A549 (cell line): Measurements from ENCODE around the gene LGALS9C. TPM values are rescaled to one million over a fixed set of nuclear protein-coding genes. Genes with fewer than 3 reads are reported as not detected.
"Not testable (repeated sequence)": the region's sequence is repeated elsewhere in the genome, so short reads cannot be mapped to it uniquely, and the experiment has no call there.

Source experiments
- ATAC-seq, 2 experiments: fragments of 200-7000 bp in 1 of 2; fragments of >200 bp in 1 of 2; cut with Nextera tagmentation in 1 of 2; cut with Tn5 transposase in 1 of 2; 3 replicates each; pipeline versions ENCODE4 v1.8.0 to v1.9.1; 2018 to 2020; ENCODE audit warnings: mild to moderate bottlenecking in 1 of 2, moderate library complexity in 1 of 2
- CTCF ChIA-PET: fragments of 300-600 bp; sonication (Branson Sonifier 250); formaldehyde crosslinking; extraction: SDS; loops from one replicate; lab custom pipeline; 2021; ENCODE audit warnings: antibody characterized with exemption, inconsistent platforms; lab: Yijun Ruan, JAX
- POLR2A ChIA-PET: fragments of 350-600 bp; formaldehyde crosslinking; extraction: SDS; loops from one replicate; lab custom pipeline; 2021; ENCODE audit warnings: antibody characterized with exemption, inconsistent platforms; lab: Yijun Ruan, JAX
- DNase-seq, 2 experiments: peaks; one replicate each; pipeline versions ENCODE4 v3.0.0 to v3.0.0-alpha.2; 2011 to 2016; ENCODE audit warnings: low read depth in 1 of 2, low spot score in 1 of 2
- FAIRE-seq: peaks from 2 replicates; lab custom pipeline; 2011; peaks lifted over from hg19 to GRCh38; lab: Jason Lieb, UNC
- H3K27ac ChIP-seq, 2 experiments: fragments of >200 bp; sonication (Bioruptor Twin); formaldehyde crosslinking; 3 replicates each; pipeline ENCODE4 v1.5.1; 2016 to 2017
- H3K4me1 ChIP-seq: fragments of >200 bp; sonication (Bioruptor Twin); formaldehyde crosslinking; 3 replicates; pipeline ENCODE4 v1.6.1; 2016
- H3K4me2 ChIP-seq: fragments of >200 bp; sonication (Bioruptor Twin); formaldehyde crosslinking; 3 replicates; pipeline ENCODE4 v1.6.1; 2016
- H3K4me3 ChIP-seq: fragments of >200 bp; sonication (Bioruptor Twin); formaldehyde crosslinking; 3 replicates; pipeline ENCODE4 v1.5.1; 2016
- H3K9me3 ChIP-seq: fragments of >200 bp; sonication (Bioruptor Twin); formaldehyde crosslinking; 3 replicates; pipeline ENCODE4 v1.6.1; 2016
- WGBS: methylation state at CpG from one replicate; pipeline ENCODE4 v1.1.6; 2017; ENCODE audit errors: missing lambda C conversion rate; 5-methylcytosine and 5-hydroxymethylcytosine counted together
- polyA plus RNA-seq, 4 experiments: library from polyadenylated mRNA; depleted of rRNA in 3 of 4; stranded (reverse); fragments of >200 nt; fragmentation: RNase III in 1 of 4; extraction: RNeasy Plus Mini Kit Qiagen cat#74134 plus additional on column Dnase treatment in 1 of 4; gene quantifications; 2 replicates in 3 of 4; 3 replicates in 1 of 4; pipeline ENCODE4 v1.2.3, GENCODE V29; 2011 to 2017
- small RNA-seq, 6 experiments: library from RNA; depleted of rRNA; stranded (forward); fragments of <200 nt; gene quantifications; one replicate each; pipeline ENCODE3, GENCODE V24; 2012

Gene LGALS9C
- polyA plus RNA-seq, 2 of the 4 experiments (the other 2 are of a cell fraction) = not detected

DNA sequence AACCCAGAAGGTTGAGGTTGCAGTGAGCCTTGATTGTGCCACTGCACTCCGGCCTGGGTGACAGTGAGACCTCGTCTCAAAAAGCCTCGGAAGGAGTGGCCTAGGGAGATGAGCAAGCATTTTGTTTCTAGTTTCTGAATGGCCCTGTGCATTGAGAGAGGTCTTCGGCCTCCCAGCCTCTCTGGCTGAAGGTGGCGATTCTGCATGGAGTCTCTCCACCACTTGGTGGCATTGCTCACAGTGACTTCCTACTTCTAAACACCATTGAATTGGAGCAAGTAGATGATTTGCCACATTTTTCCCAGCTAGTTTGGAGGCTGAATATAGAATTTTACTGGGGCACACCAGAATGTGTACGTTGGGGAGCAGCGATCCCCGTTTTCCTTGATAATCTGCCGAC lies 48.4 kb downstream of the LGALS9C start:
- H3K4me2 ChIP-seq, H3K4me3 ChIP-seq, H3K27ac ChIP-seq, FAIRE-seq, DNase-seq, H3K9me3 ChIP-seq, CTCF ChIA-PET, POLR2A ChIA-PET, H3K4me1 ChIP-seq: not testable (repeated sequence)
- WGBS = 78% methylated on average over 6 of the region's 9 CpGs
- peak; percentile 65 to 74; a peak in 4 of 6 replicates for ATAC-seq

- WGBS = 77% methylated on average over 11 of the region's 12 CpGs
These were observed 49.7 kb downstream of the LGALS9C start for GRCh38 chr17:18526168-18526800.

DNA sequence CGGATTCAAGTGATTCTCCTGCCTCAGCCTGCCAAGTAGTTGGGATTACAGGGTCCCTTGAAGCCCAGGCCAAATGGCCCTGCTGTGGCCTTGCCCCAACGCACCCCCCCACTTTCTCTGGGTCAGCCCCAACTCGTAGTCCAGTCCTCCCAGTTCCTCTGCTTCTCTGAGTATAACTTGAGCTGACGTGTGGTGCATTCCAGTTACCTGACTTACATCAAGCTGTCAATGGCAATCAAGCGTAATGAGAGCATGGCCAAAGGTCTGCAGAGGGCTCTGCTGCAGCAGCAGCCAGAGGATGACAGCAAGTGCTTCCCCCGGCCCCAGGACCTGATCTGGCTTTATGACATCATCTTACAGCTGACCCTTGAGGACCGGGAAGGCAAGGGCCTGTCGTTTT lies 50.8 kb downstream of the LGALS9C start:
- CTCF ChIA-PET, FAIRE-seq, DNase-seq, H3K4me2 ChIP-seq, ATAC-seq, H3K4me3 ChIP-seq, H3K9me3 ChIP-seq, POLR2A ChIA-PET, H3K4me1 ChIP-seq, H3K27ac ChIP-seq: not testable (repeated sequence)
- 42% methylated on average over 6 of the region's 8 CpGs for WGBS

More at GRCh38 chr17:18526168-18526800, 49.7 kb downstream of the LGALS9C start:
- POLR2A ChIA-PET, H3K4me1 ChIP-seq, H3K9me3 ChIP-seq, CTCF ChIA-PET, ATAC-seq, FAIRE-seq, H3K27ac ChIP-seq, H3K4me3 ChIP-seq, H3K4me2 ChIP-seq, DNase-seq: not testable (repeated sequence)

DNA sequence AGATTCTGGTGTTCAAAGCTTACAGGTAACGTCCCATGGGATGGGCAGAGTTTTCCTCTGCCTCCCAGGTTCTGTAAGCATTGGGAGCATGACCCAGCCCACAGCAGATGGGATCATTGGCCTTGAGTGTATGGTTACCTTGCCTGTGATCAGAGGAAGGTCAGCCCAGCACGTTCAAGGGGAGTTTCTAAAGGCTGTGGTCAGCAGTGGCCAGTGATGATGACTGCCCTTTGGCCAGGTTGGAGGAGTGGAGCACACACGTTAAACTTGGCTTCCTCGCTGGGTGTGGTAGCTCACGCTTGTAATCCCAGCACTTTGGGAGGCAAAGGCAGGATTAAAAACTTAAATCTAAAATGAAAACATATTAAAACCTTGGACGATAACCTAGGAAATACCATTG lies 51.8 kb downstream of the LGALS9C start:
- FAIRE-seq, POLR2A ChIA-PET, H3K4me3 ChIP-seq, ATAC-seq, H3K4me2 ChIP-seq, H3K27ac ChIP-seq, H3K4me1 ChIP-seq, CTCF ChIA-PET, DNase-seq, H3K9me3 ChIP-seq: not testable (repeated sequence)
- 49% methylated on average over 3 of the region's 6 CpGs for WGBS

DNA sequence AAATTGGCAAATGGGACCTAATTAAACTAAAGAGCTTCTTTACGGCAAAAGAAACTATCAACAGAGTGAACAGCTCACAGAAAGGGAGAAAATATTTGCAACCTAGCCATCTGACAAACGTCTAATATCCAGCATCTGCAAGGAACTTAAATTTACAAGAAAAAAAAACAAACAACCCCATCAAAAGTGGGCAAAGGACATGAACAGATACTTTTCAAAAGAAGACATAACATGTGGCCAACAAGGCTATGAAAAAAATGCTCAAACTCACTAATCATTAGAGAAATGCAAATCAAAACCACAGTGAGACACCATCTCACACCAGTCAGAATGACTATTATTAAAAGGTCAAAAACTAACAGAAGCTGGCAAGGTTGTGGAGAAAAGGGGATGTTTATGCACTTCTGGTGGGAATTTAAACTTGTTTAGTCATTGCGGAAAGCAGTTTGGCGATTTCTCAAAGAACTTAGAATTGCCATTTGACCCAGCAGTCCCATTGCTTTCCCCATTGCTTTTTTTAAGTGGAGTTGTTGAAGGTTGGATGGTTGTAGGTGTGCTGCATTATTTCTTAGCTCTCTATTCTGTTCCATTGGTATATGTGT lies 52.4 kb downstream of the LGALS9C start:
- H3K9me3 ChIP-seq, H3K4me3 ChIP-seq, H3K4me2 ChIP-seq, FAIRE-seq, CTCF ChIA-PET, POLR2A ChIA-PET, H3K27ac ChIP-seq, H3K4me1 ChIP-seq, ATAC-seq, DNase-seq: not testable (repeated sequence)
- WGBS = 59% methylated on average over 4 of the region's 4 CpGs

DNA sequence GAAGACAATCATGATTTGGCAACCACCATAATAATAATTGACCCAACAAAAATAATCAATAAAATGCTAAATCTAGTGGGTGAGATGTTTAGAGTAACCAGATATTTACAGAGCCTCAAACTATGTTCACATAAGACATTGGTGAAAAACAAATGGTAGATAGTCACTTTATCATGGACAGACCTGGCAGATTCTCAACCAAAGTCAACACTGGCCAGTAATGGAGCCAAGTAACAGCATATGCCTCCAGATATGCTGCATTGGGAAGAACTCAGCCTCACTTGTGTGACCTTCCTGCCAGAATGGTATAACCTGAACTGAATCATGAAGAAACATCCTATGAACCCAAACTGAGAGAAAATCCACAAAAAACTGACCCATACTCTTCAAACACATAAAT lies 53.8 kb downstream of the LGALS9C start:
- ATAC-seq, POLR2A ChIA-PET, CTCF ChIA-PET: not testable (repeated sequence)

DNA sequence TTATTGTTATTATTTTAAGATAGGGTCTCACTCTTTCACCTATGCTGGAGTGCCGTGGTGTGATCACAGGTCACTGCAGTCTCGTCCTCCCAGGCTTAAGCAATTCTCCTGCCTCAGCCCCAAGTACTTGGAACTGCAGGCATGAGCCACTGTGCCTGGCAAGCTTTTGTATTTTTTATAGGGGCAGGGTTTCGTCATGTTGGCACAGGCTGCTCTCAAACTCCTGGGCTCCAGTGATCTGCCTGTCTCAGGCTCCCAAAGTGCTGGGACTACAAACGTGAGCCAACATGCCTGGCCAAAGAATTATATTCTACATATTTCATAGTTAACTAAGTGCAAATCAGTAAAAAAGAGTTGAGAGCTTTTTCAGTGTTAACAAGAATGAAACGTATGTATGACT lies 65.6 kb downstream of the LGALS9C start:
- H3K4me2 ChIP-seq, POLR2A ChIA-PET, H3K9me3 ChIP-seq, H3K27ac ChIP-seq, DNase-seq, H3K4me1 ChIP-seq, FAIRE-seq, ATAC-seq, CTCF ChIA-PET, H3K4me3 ChIP-seq: not testable (repeated sequence)
- 30% methylated on average over 4 of the region's 5 CpGs for WGBS

More for the DNA sequence above, 53.8 kb downstream of the LGALS9C start:
- not testable (repeated sequence) for H3K4me1 ChIP-seq, H3K4me3 ChIP-seq, FAIRE-seq, H3K27ac ChIP-seq, DNase-seq, H3K4me2 ChIP-seq, H3K9me3 ChIP-seq

- POLR2A ChIA-PET, ATAC-seq, H3K4me3 ChIP-seq, H3K9me3 ChIP-seq, H3K4me1 ChIP-seq, DNase-seq, CTCF ChIA-PET, H3K27ac ChIP-seq, FAIRE-seq, H3K4me2 ChIP-seq: not testable (repeated sequence)
- 59% methylated on average over 5 of the region's 5 CpGs for WGBS
These were observed 66.3 kb downstream of the LGALS9C start for GRCh38 chr17:18542907-18543306.

Small RNAs within 50 kb of the gene (small RNA-seq; reads per million reads assigned to genes)
- 0 reads per million in 6 experiments for gene AL353997.1
- gene AL353997.4 = 0 reads per million in 6 experiments

Other genes with a start within 250 kb of the LGALS9C start
- gene FLII, start 218.1 kb upstream of the LGALS9C start, polyA plus RNA-seq (2011; rRNA removed) = 280 and 299 TPM in 2 replicates
- 222 to 265 TPM (median 253 TPM) in 3 replicates for gene FLII, start 218.1 kb upstream of the LGALS9C start, polyA plus RNA-seq (2017; fragmentation: RNase III; extraction: RNeasy Plus Mini Kit Qiagen cat#74134 plus additional on column Dnase treatment)
- 3.7 and 4.3 TPM in 2 replicates for gene MIEF2, start 216.1 kb upstream of the LGALS9C start, polyA plus RNA-seq (2011; rRNA removed)
- 6.0 to 8.5 TPM (median 7.0 TPM) in 3 replicates for gene MIEF2, start 216.1 kb upstream of the LGALS9C start, polyA plus RNA-seq (2017; fragmentation: RNase III; extraction: RNeasy Plus Mini Kit Qiagen cat#74134 plus additional on column Dnase treatment)
- gene TOP3A, start 161.8 kb upstream of the LGALS9C start, polyA plus RNA-seq (2011; rRNA removed) = 29.0 TPM in 2 replicates
- gene TOP3A, start 161.8 kb upstream of the LGALS9C start, polyA plus RNA-seq (2017; fragmentation: RNase III; extraction: RNeasy Plus Mini Kit Qiagen cat#74134 plus additional on column Dnase treatment) = 28.2 to 30.7 TPM (median 29.3 TPM) in 3 replicates
- 12.3 and 15.0 TPM in 2 replicates for gene SMCR8, start 161.5 kb upstream of the LGALS9C start, polyA plus RNA-seq (2011; rRNA removed)
- 14.3 to 15.8 TPM (median 15.1 TPM) in 3 replicates for gene SMCR8, start 161.5 kb upstream of the LGALS9C start, polyA plus RNA-seq (2017; fragmentation: RNase III; extraction: RNeasy Plus Mini Kit Qiagen cat#74134 plus additional on column Dnase treatment)
- 38.7 and 43.2 TPM in 2 replicates for gene SHMT1, start 113.2 kb upstream of the LGALS9C start, polyA plus RNA-seq (2011; rRNA removed)
- 58.3 to 66.1 TPM (median 62.1 TPM) in 3 replicates for gene SHMT1, start 113.2 kb upstream of the LGALS9C start, polyA plus RNA-seq (2017; fragmentation: RNase III; extraction: RNeasy Plus Mini Kit Qiagen cat#74134 plus additional on column Dnase treatment)
- gene EVPLL, start 99.0 kb upstream of the LGALS9C start, polyA plus RNA-seq (2011; rRNA removed) = not detected in 2 replicates
- 0.05 to 0.07 TPM in 2 of 3 replicates, not detected in the other for gene EVPLL, start 99.0 kb upstream of the LGALS9C start, polyA plus RNA-seq (2017; fragmentation: RNase III; extraction: RNeasy Plus Mini Kit Qiagen cat#74134 plus additional on column Dnase treatment)
- gene TBC1D28, start 167.6 kb downstream of the LGALS9C start, polyA plus RNA-seq (2011; rRNA removed) = not detected in 2 replicates
- not detected in 3 replicates for gene TBC1D28, start 167.6 kb downstream of the LGALS9C start, polyA plus RNA-seq (2017; fragmentation: RNase III; extraction: RNeasy Plus Mini Kit Qiagen cat#74134 plus additional on column Dnase treatment)
- gene FOXO3B, start 205.5 kb downstream of the LGALS9C start, polyA plus RNA-seq (2011; rRNA removed) = 3.2 and 4.0 TPM in 2 replicates
- 2.6 to 3.2 TPM (median 2.7 TPM) in 3 replicates for gene FOXO3B, start 205.5 kb downstream of the LGALS9C start, polyA plus RNA-seq (2017; fragmentation: RNase III; extraction: RNeasy Plus Mini Kit Qiagen cat#74134 plus additional on column Dnase treatment)